K562 (cell line): ENCODE data around the gene CERS4. TPM values are rescaled to one million over a fixed set of nuclear protein-coding genes. Genes with fewer than 3 reads are reported as not detected.
A peak's percentile ranks its signal among the peaks of the same experiment; 100 is the strongest.

ENCODE experiments used
- ATAC-seq: fragments of 200-7000 bp; cut with Tn5 transposase; 3 replicates; pipeline ENCODE4 v1.9.1; 2020; ENCODE audit warnings: moderate library complexity
- BruUV-seq: library from RNA; stranded (reverse); fragments of 400-500 nt; replicated peaks from 2 replicates; lab custom pipeline; 2021; lab: Mats Ljungman, UMichigan
- CTCF ChIA-PET: fragments of 300-600 bp; formaldehyde crosslinking; extraction: SDS; loops from one replicate; lab custom pipeline; 2021; ENCODE audit warnings: low intra/inter-chr PET ratio; lab: Yijun Ruan, JAX
- POLR2A ChIA-PET: fragments of 300-600, 350-650 bp; sonication (Branson Sonifier 250); formaldehyde crosslinking; extraction: SDS; loops from one replicate; lab custom pipeline; 2021; ENCODE audit warnings: antibody characterized with exemption, inconsistent platforms; lab: Yijun Ruan, JAX
- DNase-seq, 4 experiments: peaks; one replicate each; pipeline versions ENCODE4 v3.0.0 to v3.0.0-alpha.2; 2011 to 2018; ENCODE audit warnings: low spot score in 3 of 4, mixed read lengths in 3 of 4; ENCODE audit errors: extremely low read depth in 1 of 4
- FAIRE-seq: peaks from 2 replicates; lab custom pipeline; 2011; peaks lifted over from hg19 to GRCh38; lab: Jason Lieb, UNC
- H2AFZ ChIP-seq: 2 replicates; pipeline ENCODE4 v1.6.0; 2011; ENCODE audit warnings: low read depth, low read length, control low read depth, inconsistent platforms
- H3K27ac ChIP-seq: fragments of 200-600 bp; 3 replicates; pipeline ENCODE4 v1.8.0; 2011; ENCODE audit warnings: low read depth, mild to moderate bottlenecking, control low read depth, inconsistent platforms, low read length, moderate library complexity, mixed read lengths; ENCODE audit errors: extremely low read depth
- H3K27me3 ChIP-seq, 2 experiments: fragments of 300-600 bp in 1 of 2; 2 replicates in 1 of 2; 3 replicates in 1 of 2; pipeline versions ENCODE4 v1.6.0 to v1.8.0; 2011; ENCODE audit warnings: inconsistent platforms in 2 of 2, low read length in 2 of 2, mild to moderate bottlenecking in 1 of 2, mixed read lengths in 1 of 2, moderate library complexity in 1 of 2; ENCODE audit not compliant: control insufficient read depth in 2 of 2, insufficient read depth in 2 of 2
- H3K36me3 ChIP-seq: fragments of 300-600 bp; 3 replicates; pipeline ENCODE4 v1.8.0; 2011; ENCODE audit warnings: mild to moderate bottlenecking, low read length, inconsistent platforms; ENCODE audit not compliant: control insufficient read depth, insufficient read depth
- H3K4me1 ChIP-seq, 2 experiments: fragments of 200-600 bp in 1 of 2; replicated peaks in 1 of 2; 2 replicates in 1 of 2; 3 replicates in 1 of 2; pipeline versions ENCODE4 v1.5.1 to v1.8.0; 2011; ENCODE audit warnings: inconsistent platforms in 2 of 2, low read length in 2 of 2, mild to moderate bottlenecking in 1 of 2, mixed read lengths in 1 of 2, moderate library complexity in 1 of 2; ENCODE audit not compliant: control insufficient read depth in 2 of 2, insufficient read depth in 2 of 2
- H3K4me2 ChIP-seq: 2 replicates; pipeline ENCODE4 v1.6.1; 2011; ENCODE audit warnings: low read length, control low read depth, inconsistent platforms, mixed read lengths; ENCODE audit not compliant: insufficient read depth
- H3K4me3 ChIP-seq: fragments of 200-600 bp; sonication (generic), shearing (Covaris generic); 2 replicates; pipeline ENCODE4 v1.5.1; 2016; ENCODE audit warnings: control low read depth, inconsistent platforms
- H3K79me2 ChIP-seq: fragments of 200-600 bp; 3 replicates; pipeline ENCODE4 v1.8.0; 2011; ENCODE audit warnings: low read length, inconsistent platforms; ENCODE audit not compliant: control insufficient read depth, insufficient read depth
- H3K9ac ChIP-seq, 2 experiments: 2 replicates each; pipeline versions ENCODE4 v1.6.0 to v1.6.1; 2011; ENCODE audit warnings: low read depth in 2 of 2, low read length in 2 of 2, control low read depth in 1 of 2, inconsistent platforms in 1 of 2, mild to moderate bottlenecking in 1 of 2, mixed read lengths in 1 of 2; ENCODE audit not compliant: insufficient read depth in 1 of 2
- H3K9me1 ChIP-seq: one replicate; pipeline ENCODE4 v1.6.0; 2011; ENCODE audit warnings: inconsistent platforms, mild to moderate bottlenecking, low read length, moderate library complexity; ENCODE audit not compliant: control insufficient read depth, insufficient read depth
- H3K9me3 ChIP-seq: replicated peaks from 2 replicates; pipeline ENCODE4 v1.5.1; 2011; ENCODE audit warnings: low read depth, low read length, inconsistent platforms; ENCODE audit not compliant: control insufficient read depth, insufficient read depth
- H4K20me1 ChIP-seq: replicated peaks from 2 replicates; pipeline ENCODE4 v1.6.1; 2011; ENCODE audit warnings: low read length, inconsistent platforms, mixed read lengths; ENCODE audit not compliant: control insufficient read depth, insufficient read depth
- ASH1L ChIP-seq: fragments of 450-650 bp; IDR thresholded peaks from 2 replicates; pipeline ENCODE4 v1.6.1; 2018; ENCODE audit warnings: borderline replicate concordance, mild to moderate bottlenecking, low read depth; ENCODE audit not compliant: partially characterized antibody
- ATF7 ChIP-seq: fragments of 450-650 bp; IDR thresholded peaks from 2 replicates; pipeline ENCODE4 v1.7.1; 2014; ENCODE audit warnings: mild to moderate bottlenecking, moderate library complexity
- ESRRA ChIP-seq: fragments of 450-650 bp; IDR thresholded peaks from 2 replicates; pipeline ENCODE4 v1.6.1; 2014; ENCODE audit warnings: low read depth, mild to moderate bottlenecking, moderate library complexity, borderline replicate concordance
- FOXM1 ChIP-seq, 2 experiments: fragments of 450-650 bp in 1 of 2; sonication (generic) in 1 of 2; formaldehyde crosslinking in 1 of 2; IDR thresholded peaks; 2 replicates each; pipeline versions ENCODE4 v1.6.1 to v1.9.0; 2017 to 2022; ENCODE audit warnings: low read depth in 2 of 2, mild to moderate bottlenecking in 2 of 2, missing genetic modification reagents in 1 of 2, moderate library complexity in 1 of 2
- GABPB2 ChIP-seq: fragments of 250-450 bp; sonication (Bioruptor Pico); conservative IDR thresholded peaks from 2 replicates; pipeline ENCODE4 v1.5.1; 2021; ENCODE audit warnings: mild to moderate bottlenecking
- KDM4B ChIP-seq, 2 experiments: fragments of 450-650 bp in 1 of 2; sonication (generic) in 1 of 2; IDR thresholded peaks; 2 replicates each; pipeline ENCODE4 v1.6.1; 2016 to 2017; ENCODE audit warnings: borderline replicate concordance in 2 of 2, antibody characterized with exemption in 1 of 2, low read depth in 1 of 2, mild to moderate bottlenecking in 1 of 2
- KLF13 ChIP-seq: fragments of 450-650 bp; IDR thresholded peaks from 2 replicates; pipeline ENCODE4 v1.6.1; 2016; ENCODE audit warnings: missing genetic modification characterization, low read depth, mild to moderate bottlenecking, missing compliant biosample characterization, moderate library complexity, borderline replicate concordance
- MYBL2 ChIP-seq, 2 experiments: fragments of 450-650 bp in 1 of 2; sonication (generic) in 1 of 2; formaldehyde crosslinking in 1 of 2; IDR thresholded peaks; 2 replicates each; pipeline versions ENCODE4 v1.6.1 to v1.8.1; 2017 to 2022; ENCODE audit warnings: borderline replicate concordance in 1 of 2, inconsistent platforms in 1 of 2, low read depth in 1 of 2, mild to moderate bottlenecking in 1 of 2, missing genetic modification reagents in 1 of 2, moderate library complexity in 1 of 2
- RBM25 ChIP-seq: fragments of 200-400 bp; formaldehyde crosslinking; IDR thresholded peaks from 2 replicates; pipeline ENCODE4 v1.6.1; 2018; ENCODE audit warnings: low read length, low read depth, moderate library complexity; ENCODE audit not compliant: severe bottlenecking
- RFX1 ChIP-seq: fragments of 450-650 bp; IDR thresholded peaks from 2 replicates; pipeline ENCODE4 v1.6.1; 2016; ENCODE audit warnings: mild to moderate bottlenecking, moderate library complexity
- TFAM ChIP-seq: fragments of 250-450 bp; sonication (Bioruptor Pico); conservative IDR thresholded peaks from 2 replicates; pipeline ENCODE4 v1.5.0; 2021; ENCODE audit warnings: mild to moderate bottlenecking, moderate library complexity
- ZNF146 ChIP-seq: IDR thresholded peaks from one replicate; pipeline ENCODE4 v1.6.1; 2018; ENCODE audit warnings: missing compliant biosample characterization; ENCODE audit not compliant: unreplicated experiment
- ZNF23 ChIP-seq: fragments of 250-450 bp; sonication (Bioruptor Pico); IDR thresholded peaks from 2 replicates; pipeline ENCODE4 v1.4.0; 2020; ENCODE audit warnings: mild to moderate bottlenecking
- ZNF398 ChIP-seq: fragments of 250-450 bp; sonication (Bioruptor Pico); IDR thresholded peaks from 2 replicates; pipeline ENCODE4 v1.8.0; 2021; ENCODE audit warnings: moderate library complexity, mild to moderate bottlenecking, inconsistent platforms
- ZNF764 ChIP-seq: fragments of 250-450 bp; sonication (Bioruptor Pico); IDR thresholded peaks from 2 replicates; pipeline ENCODE4 v1.4.0; 2020; ENCODE audit warnings: low read depth, mild to moderate bottlenecking, moderate library complexity
- WGBS: fragments of 100-300 bp; shearing (Covaris generic); methylation state at CpG from one replicate; pipeline ENCODE4 v1.1.6; 2016; ENCODE audit warnings: low coverage, mixed read lengths; ENCODE audit not compliant: insufficient coverage; ENCODE audit errors: missing lambda C conversion rate; 5-methylcytosine and 5-hydroxymethylcytosine counted together
- in situ Hi-C: fragments of 300-500 bp; cut with MboI; formaldehyde crosslinking; loops from 4 replicates; pipeline ENCODE4 v1.15.0; 2018; ENCODE audit warnings: inconsistent platforms, mixed read lengths
- intact Hi-C: fragments of 100-400 bp; cut with micrococcal nuclease; formaldehyde crosslinking; loops from 2 replicates; pipeline ENCODE4 v1.14.2; 2022
- polyA plus RNA-seq, 8 experiments: library from polyadenylated mRNA; depleted of rRNA in 4 of 8; stranded (reverse) in 5 of 8; unstranded in 3 of 8; fragments of >200 nt; fragmentation: Nextera tagmentation in 2 of 8; fragmentation: Illumina TruSeq in 1 of 8; extraction: Ambion mirVana in 2 of 8; extraction: Trizol in 1 of 8; gene quantifications; 2 replicates each; pipeline versions ENCODE4 v1.2.1 to v1.2.3, GENCODE V29; 2011 to 2014; ENCODE audit warnings: inconsistent platforms in 1 of 8, missing spikeins in 1 of 8
- total RNA-seq, 7 experiments: library from RNA; depleted of rRNA in 6 of 7; stranded (reverse); fragments of >200 nt in 6 of 7; fragmentation: Illumina TruSeq in 2 of 7; extraction: Trizol in 2 of 7; gene quantifications; 2 replicates each; pipeline versions ENCODE4 v1.2.1 to v1.2.3, GENCODE V29; 2011 to 2021; ENCODE audit warnings: low replicate concordance in 1 of 7
- TF ChIP-seq, protein P1 (sequence below): fragments of 250-450 bp; sonication (Bioruptor Pico); IDR thresholded peaks from 2 replicates; pipeline ENCODE4 v1.5.0; 2021
- TF ChIP-seq, protein P2 (sequence below): fragments of 450-650 bp; formaldehyde crosslinking; IDR thresholded peaks from 2 replicates; pipeline ENCODE4 v1.4.0; 2020; ENCODE audit warnings: mild to moderate bottlenecking, moderate library complexity

CERS4 gene
- total and polyA plus RNA-seq, 9 of the 15 experiments (the other 6 are each of a cell fraction or from before 2014, with no cell fraction given): 0.14 to 4.4 (median 2.9) TPM; not detected in 1

DNA sequence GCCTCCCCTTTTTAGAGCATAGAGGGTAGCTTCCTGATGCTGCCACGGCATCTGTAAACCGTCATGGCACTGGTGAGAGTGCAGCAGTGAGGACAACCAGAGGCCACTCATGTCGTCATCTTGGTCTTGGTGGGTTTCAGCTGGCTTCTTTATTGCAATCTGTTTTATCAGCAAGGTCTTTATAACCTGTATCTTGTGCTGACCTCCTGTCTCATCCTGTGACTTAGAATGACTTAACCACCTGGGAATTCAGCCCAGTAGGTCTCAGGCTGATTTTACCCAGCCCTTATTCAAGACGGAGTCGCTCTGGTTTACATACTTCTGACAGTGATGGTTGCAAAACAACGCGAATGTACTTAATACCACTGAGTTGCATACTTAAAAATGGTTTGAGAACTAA, 45.4 kb upstream of the CERS4 start:
- ChIA-PET POLR2A (interaction anchor here (0.6 to 0.7 kb wide), 3 partner anchors 62 to 149 kb away, joined by 3 to 4 read pairs (median 3); partner anchors contain the start of gene CCL25), CTCF (no interaction called here)
- no peak overlapping the region for H3K4me2 ChIP-seq
- H3K4me3 ChIP-seq: no peak overlapping the region
- no TSS peak for BruUV-seq
- FAIRE-seq: no peak
- H3K4me1 ChIP-seq: peaks cover 0 to 4% of the 10 kb centered on the region in 2 experiments; a peak in 2 of 5 replicates
- peak in 1 of 4 experiments; percentile 2 for DNase-seq
- H3K79me2 ChIP-seq: no peaks in the 10 kb centered on the region
- H3K36me3 ChIP-seq: no peaks in the 10 kb centered on the region
- intact Hi-C loops (no loop called here), in situ Hi-C loops (no loop called here)
- no peak overlapping the region for H3K27ac ChIP-seq
- no peak for ATAC-seq
- WGBS: 39% methylated on average over 7 of the region's 7 CpGs
- H3K27me3 ChIP-seq: no peaks in the 10 kb centered on the region; a peak in 1 of 5 replicates
- H3K9ac ChIP-seq: no peak overlapping the region
- H2AFZ ChIP-seq: peak overlapping the region; percentile 19; the same call in 1 of the 2 replicates
- H3K9me1 ChIP-seq: no peaks in the 10 kb centered on the region
- no peaks in the 10 kb centered on the region for H3K9me3 ChIP-seq
- no peaks in the 10 kb centered on the region for H4K20me1 ChIP-seq
- TF ChIP-seq FOXM1 (IDR thresholded peaks at IDR 0.05; ENCODE audit: low read depth) (no peak), FOXM1 (CRISPR knock-in tag; IDR thresholded peaks at IDR 0.05; ENCODE audit: low read depth) (no peak), RBM25 (no peak), ZNF146 (CRISPR knock-in tag) (no peak), ESRRA (peak; percentile 41; the same call in 1 of the 2 replicates), MYBL2 (IDR thresholded peaks at IDR 0.05; ENCODE audit: low read depth) (no peak), MYBL2 (CRISPR knock-in tag; IDR thresholded peaks at IDR 0.05; ENCODE audit: borderline replicate concordance) (no peak), ZNF398 (CRISPR knock-in tag) (no peak), TFAM (CRISPR knock-in tag) (no peak), ASH1L (no peak), RFX1 (no peak), ZNF764 (CRISPR knock-in tag) (no peak), KLF13 (tag) (no peak), KDM4B (IDR thresholded peaks at IDR 0.05; ENCODE audit: borderline replicate concordance in 2 of 2, low read depth in 1 of 2) (no peak), GABPB2 (CRISPR knock-in tag) (no peak), ATF7 (peak; percentile 57), ZNF23 (CRISPR knock-in tag) (no peak)
- TF ChIP-seq, protein P1, sequence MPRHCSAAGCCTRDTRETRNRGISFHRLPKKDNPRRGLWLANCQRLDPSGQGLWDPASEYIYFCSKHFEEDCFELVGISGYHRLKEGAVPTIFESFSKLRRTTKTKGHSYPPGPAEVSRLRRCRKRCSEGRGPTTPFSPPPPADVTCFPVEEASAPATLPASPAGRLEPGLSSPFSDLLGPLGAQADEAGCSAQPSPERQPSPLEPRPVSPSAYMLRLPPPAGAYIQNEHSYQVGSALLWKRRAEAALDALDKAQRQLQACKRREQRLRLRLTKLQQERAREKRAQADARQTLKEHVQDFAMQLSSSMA (CRISPR knock-in tag): no peak
- TF ChIP-seq, protein P2, sequence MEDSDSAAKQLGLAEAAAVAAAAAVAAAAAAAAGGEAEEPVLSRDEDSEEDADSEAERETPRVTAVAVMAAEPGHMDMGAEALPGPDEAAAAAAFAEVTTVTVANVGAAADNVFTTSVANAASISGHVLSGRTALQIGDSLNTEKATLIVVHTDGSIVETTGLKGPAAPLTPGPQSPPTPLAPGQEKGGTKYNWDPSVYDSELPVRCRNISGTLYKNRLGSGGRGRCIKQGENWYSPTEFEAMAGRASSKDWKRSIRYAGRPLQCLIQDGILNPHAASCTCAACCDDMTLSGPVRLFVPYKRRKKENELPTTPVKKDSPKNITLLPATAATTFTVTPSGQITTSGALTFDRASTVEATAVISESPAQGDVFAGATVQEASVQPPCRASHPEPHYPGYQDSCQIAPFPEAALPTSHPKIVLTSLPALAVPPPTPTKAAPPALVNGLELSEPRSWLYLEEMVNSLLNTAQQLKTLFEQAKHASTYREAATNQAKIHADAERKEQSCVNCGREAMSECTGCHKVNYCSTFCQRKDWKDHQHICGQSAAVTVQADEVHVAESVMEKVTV (CRISPR knock-in tag): no peak
